GM23338 (cell line): ENCODE measurements around the gene CAPN14. TPM values are rescaled to one million over a fixed set of nuclear protein-coding genes. Genes with fewer than 3 reads are reported as not detected.

ENCODE experiments used
- ATAC-seq: fragments of 200-7000 bp; cut with Tn5 transposase; 3 replicates; pipeline ENCODE4 v1.9.1; 2020
- DNase-seq: peaks from one replicate; pipeline ENCODE4 v3.0.0-alpha.2; 2015; ENCODE audit warnings: low spot score
- H2AFZ ChIP-seq: fragments of 200-600 bp; sonication (generic); 2 replicates; pipeline ENCODE4 v1.8.0; 2016; ENCODE audit warnings: antibody characterized with exemption, mild to moderate bottlenecking, moderate library complexity
- H3F3A ChIP-seq: fragments of 200-600 bp; sonication (generic); replicated peaks from 2 replicates; pipeline ENCODE4 v1.8.0; 2017; ENCODE audit warnings: antibody characterized with exemption, mixed run types, low read depth
- H3K27ac ChIP-seq: fragments of 200-600 bp; sonication (generic); 2 replicates; pipeline ENCODE4 v1.6.1; 2016; ENCODE audit warnings: low read depth
- H3K27me3 ChIP-seq: fragments of 200-600 bp; sonication (generic); 2 replicates; pipeline ENCODE4 v1.8.0; 2016; ENCODE audit warnings: mild to moderate bottlenecking, mixed run types, moderate library complexity; ENCODE audit not compliant: insufficient read depth
- H3K36me3 ChIP-seq: fragments of 200-600 bp; sonication (generic); 2 replicates; pipeline ENCODE4 v1.8.0; 2016; ENCODE audit warnings: mild to moderate bottlenecking; ENCODE audit not compliant: insufficient read depth
- H3K4me1 ChIP-seq: fragments of 200-600 bp; sonication (generic); 2 replicates; pipeline ENCODE4 v1.8.0; 2016; ENCODE audit warnings: mild to moderate bottlenecking, moderate library complexity; ENCODE audit not compliant: insufficient read depth
- H3K4me2 ChIP-seq: fragments of 200-600 bp; sonication (generic); 2 replicates; pipeline ENCODE4 v1.7.1; 2017; ENCODE audit warnings: mixed run types
- H3K4me3 ChIP-seq: fragments of 200-600 bp; sonication (generic); 2 replicates; pipeline ENCODE4 v1.6.1; 2016; ENCODE audit warnings: mixed run types
- H3K79me2 ChIP-seq: fragments of 200-600 bp; sonication (generic); replicated peaks from 2 replicates; pipeline ENCODE4 v1.8.0; 2017; ENCODE audit warnings: mild to moderate bottlenecking; ENCODE audit not compliant: insufficient read depth
- H3K9me2 ChIP-seq: fragments of 200-600 bp; sonication (generic); 2 replicates; pipeline ENCODE4 v1.8.0; 2017; ENCODE audit not compliant: insufficient read depth
- H4K20me1 ChIP-seq: fragments of 200-600 bp; sonication (generic); replicated peaks from 2 replicates; pipeline ENCODE4 v1.8.0; 2017; ENCODE audit warnings: mild to moderate bottlenecking; ENCODE audit not compliant: insufficient read depth
- H3K27ac Mint-ChIP-seq: 2 replicates; pipeline ENCODE4 v1.8.0; 2020; ENCODE audit warnings: inconsistent platforms, mild to moderate bottlenecking, moderate library complexity, mixed read lengths
- H3K27me3 Mint-ChIP-seq: 3 replicates; pipeline ENCODE4 v1.8.0; 2022; ENCODE audit warnings: low read depth, mild to moderate bottlenecking, moderate library complexity, mixed read lengths, inconsistent platforms; ENCODE audit not compliant: insufficient read depth, poor library complexity
- H3K36me3 Mint-ChIP-seq: 3 replicates; pipeline ENCODE4 v1.8.0; 2021; ENCODE audit warnings: low read depth, mild to moderate bottlenecking, inconsistent platforms, moderate library complexity, mixed read lengths
- H3K4me1 Mint-ChIP-seq: 3 replicates; pipeline ENCODE4 v1.8.0; 2020; ENCODE audit warnings: mild to moderate bottlenecking, inconsistent platforms, mixed read lengths
- H3K4me3 Mint-ChIP-seq: 3 replicates; pipeline ENCODE4 v1.8.0; 2021; ENCODE audit warnings: moderate library complexity, mild to moderate bottlenecking, inconsistent platforms, mixed read lengths
- H3K9me3 Mint-ChIP-seq: 3 replicates; pipeline ENCODE4 v1.8.0; 2020; ENCODE audit warnings: moderate library complexity, mild to moderate bottlenecking, inconsistent platforms, mixed read lengths
- CREB1 ChIP-seq: fragments of 250-450 bp; sonication (Bioruptor Pico); IDR thresholded peaks from 2 replicates; pipeline ENCODE4 v1.5.0; 2020; ENCODE audit warnings: low read depth, mild to moderate bottlenecking, moderate library complexity
- EZH2phosphoT487 ChIP-seq: fragments of 200-600 bp; sonication (generic); IDR thresholded peaks from one replicate; pipeline ENCODE4 v1.8.1; 2018; ENCODE audit warnings: antibody characterized with exemption; ENCODE audit not compliant: unreplicated experiment
- JUNB ChIP-seq: IDR thresholded peaks from one replicate; pipeline ENCODE4 v1.6.1; 2016; ENCODE audit warnings: antibody characterized with exemption; ENCODE audit not compliant: unreplicated experiment
- NANOG ChIP-seq: IDR thresholded peaks from 2 replicates; pipeline ENCODE4 v1.6.1; 2016; ENCODE audit warnings: antibody characterized with exemption, borderline replicate concordance
- STAT1 ChIP-seq: IDR thresholded peaks from one replicate; pipeline ENCODE4 v1.6.1; 2016; ENCODE audit warnings: antibody characterized with exemption; ENCODE audit not compliant: unreplicated experiment
- ZNF114 ChIP-seq: fragments of 250-450 bp; sonication (Bioruptor Pico); IDR thresholded peaks from 2 replicates; pipeline ENCODE4 v1.5.0; 2020; ENCODE audit warnings: mild to moderate bottlenecking, moderate library complexity
- ZNF331 ChIP-seq: fragments of 250-450 bp; sonication (Bioruptor Pico); IDR thresholded peaks from 2 replicates; pipeline ENCODE4 v1.5.0; 2020; ENCODE audit warnings: low read depth, mild to moderate bottlenecking, moderate library complexity
- polyA plus RNA-seq: library from polyadenylated mRNA; unstranded; fragments of >200 nt; fragmentation: Nextera tagmentation; extraction: Ambion mirVana; gene quantifications from 2 replicates; pipeline ENCODE4 v1.2.1, GENCODE V29; 2016
- total RNA-seq: library from RNA; depleted of rRNA; stranded (reverse); fragments of >200 nt; shearing (Covaris generic); gene quantifications from 2 replicates; pipeline ENCODE4 v1.2.3, GENCODE V29; 2014
- TF ChIP-seq, protein P1 (sequence below): fragments of 250-450 bp; sonication (Bioruptor Pico); IDR thresholded peaks from 2 replicates; pipeline ENCODE4 v1.5.0; 2020; ENCODE audit warnings: mild to moderate bottlenecking, moderate library complexity
- TF ChIP-seq, protein P2 (sequence below): IDR thresholded peaks from one replicate; pipeline ENCODE4 v1.6.1; 2018; ENCODE audit warnings: antibody characterized with exemption; ENCODE audit not compliant: unreplicated experiment

The CAPN14 gene
- total and polyA plus RNA-seq, 2 experiments from 2014 or later = 0.15 TPM; not detected in 1

DNA sequence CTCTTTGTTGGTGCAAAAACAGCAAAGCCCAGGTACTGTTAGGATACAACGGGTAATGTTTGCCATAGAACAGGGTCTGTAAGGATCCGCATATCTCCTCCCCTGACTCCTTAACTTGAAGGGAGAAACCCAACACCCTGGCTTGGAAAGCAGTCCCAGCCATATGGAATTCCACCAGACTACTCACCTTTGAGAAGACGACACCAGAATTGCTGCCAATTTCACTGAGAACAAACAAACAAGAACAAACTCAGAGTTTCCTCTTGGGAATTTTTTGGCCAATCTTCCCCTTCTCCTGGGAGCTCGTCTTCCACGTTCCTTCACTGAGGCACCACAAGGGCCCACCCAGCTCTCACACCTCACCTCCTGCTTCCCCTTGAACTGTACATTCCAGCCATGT is 29.2 kb downstream of the CAPN14 start:
- no peaks in the 10 kb centered on the region for H3K79me2 ChIP-seq
- H3K4me1 ChIP-seq = no peaks in the 10 kb centered on the region
- H3K4me1 Mint-ChIP-seq = peaks cover 5% of the 10 kb centered on the region; the same call in 2 of the 3 replicates
- TF ChIP-seq NANOG = no peak
- TF ChIP-seq, protein P1, sequence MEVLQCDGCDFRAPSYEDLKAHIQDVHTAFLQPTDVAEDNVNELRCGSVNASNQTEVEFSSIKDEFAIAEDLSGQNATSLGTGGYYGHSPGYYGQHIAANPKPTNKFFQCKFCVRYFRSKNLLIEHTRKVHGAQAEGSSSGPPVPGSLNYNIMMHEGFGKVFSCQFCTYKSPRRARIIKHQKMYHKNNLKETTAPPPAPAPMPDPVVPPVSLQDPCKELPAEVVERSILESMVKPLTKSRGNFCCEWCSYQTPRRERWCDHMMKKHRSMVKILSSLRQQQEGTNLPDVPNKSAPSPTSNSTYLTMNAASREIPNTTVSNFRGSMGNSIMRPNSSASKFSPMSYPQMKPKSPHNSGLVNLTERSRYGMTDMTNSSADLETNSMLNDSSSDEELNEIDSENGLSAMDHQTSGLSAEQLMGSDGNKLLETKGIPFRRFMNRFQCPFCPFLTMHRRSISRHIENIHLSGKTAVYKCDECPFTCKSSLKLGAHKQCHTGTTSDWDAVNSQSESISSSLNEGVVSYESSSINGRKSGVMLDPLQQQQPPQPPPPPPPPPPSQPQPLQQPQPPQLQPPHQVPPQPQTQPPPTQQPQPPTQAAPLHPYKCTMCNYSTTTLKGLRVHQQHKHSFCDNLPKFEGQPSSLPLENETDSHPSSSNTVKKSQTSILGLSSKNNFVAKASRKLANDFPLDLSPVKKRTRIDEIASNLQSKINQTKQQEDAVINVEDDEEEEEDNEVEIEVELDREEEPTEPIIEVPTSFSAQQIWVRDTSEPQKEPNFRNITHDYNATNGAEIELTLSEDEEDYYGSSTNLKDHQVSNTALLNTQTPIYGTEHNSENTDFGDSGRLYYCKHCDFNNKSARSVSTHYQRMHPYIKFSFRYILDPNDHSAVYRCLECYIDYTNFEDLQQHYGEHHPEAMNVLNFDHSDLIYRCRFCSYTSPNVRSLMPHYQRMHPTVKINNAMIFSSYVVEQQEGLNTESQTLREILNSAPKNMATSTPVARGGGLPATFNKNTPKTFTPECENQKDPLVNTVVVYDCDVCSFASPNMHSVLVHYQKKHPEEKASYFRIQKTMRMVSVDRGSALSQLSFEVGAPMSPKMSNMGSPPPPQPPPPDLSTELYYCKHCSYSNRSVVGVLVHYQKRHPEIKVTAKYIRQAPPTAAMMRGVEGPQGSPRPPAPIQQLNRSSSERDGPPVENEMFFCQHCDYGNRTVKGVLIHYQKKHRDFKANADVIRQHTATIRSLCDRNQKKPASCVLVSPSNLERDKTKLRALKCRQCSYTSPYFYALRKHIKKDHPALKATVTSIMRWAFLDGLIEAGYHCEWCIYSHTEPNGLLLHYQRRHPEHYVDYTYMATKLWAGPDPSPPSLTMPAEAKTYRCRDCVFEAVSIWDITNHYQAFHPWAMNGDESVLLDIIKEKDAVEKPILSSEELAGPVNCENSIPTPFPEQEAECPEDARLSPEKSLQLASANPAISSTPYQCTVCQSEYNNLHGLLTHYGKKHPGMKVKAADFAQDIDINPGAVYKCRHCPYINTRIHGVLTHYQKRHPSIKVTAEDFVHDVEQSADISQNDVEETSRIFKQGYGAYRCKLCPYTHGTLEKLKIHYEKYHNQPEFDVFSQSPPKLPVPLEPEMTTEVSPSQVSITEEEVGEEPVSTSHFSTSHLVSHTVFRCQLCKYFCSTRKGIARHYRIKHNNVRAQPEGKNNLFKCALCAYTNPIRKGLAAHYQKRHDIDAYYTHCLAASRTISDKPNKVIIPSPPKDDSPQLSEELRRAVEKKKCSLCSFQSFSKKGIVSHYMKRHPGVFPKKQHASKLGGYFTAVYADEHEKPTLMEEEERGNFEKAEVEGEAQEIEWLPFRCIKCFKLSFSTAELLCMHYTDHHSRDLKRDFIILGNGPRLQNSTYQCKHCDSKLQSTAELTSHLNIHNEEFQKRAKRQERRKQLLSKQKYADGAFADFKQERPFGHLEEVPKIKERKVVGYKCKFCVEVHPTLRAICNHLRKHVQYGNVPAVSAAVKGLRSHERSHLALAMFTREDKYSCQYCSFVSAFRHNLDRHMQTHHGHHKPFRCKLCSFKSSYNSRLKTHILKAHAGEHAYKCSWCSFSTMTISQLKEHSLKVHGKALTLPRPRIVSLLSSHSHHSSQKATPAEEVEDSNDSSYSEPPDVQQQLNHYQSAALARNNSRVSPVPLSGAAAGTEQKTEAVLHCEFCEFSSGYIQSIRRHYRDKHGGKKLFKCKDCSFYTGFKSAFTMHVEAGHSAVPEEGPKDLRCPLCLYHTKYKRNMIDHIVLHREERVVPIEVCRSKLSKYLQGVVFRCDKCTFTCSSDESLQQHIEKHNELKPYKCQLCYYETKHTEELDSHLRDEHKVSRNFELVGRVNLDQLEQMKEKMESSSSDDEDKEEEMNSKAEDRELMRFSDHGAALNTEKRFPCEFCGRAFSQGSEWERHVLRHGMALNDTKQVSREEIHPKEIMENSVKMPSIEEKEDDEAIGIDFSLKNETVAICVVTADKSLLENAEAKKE (CRISPR knock-in tag) = no peak
- no peak overlapping the region for H2AFZ ChIP-seq
- H3K36me3 Mint-ChIP-seq = no peaks in the 10 kb centered on the region
- H3K27me3 ChIP-seq = no peaks in the 10 kb centered on the region
- H3K27me3 Mint-ChIP-seq = peaks cover 7% of the 10 kb centered on the region
- ATAC-seq = no peak; the same call in 1 of the 3 replicates
- H3K9me3 Mint-ChIP-seq = peaks cover 3% of the 10 kb centered on the region; the same call in 1 of the 3 replicates
- H3K27ac Mint-ChIP-seq = no peak overlapping the region
- peak; percentile 6 for DNase-seq
- H4K20me1 ChIP-seq = no peaks in the 10 kb centered on the region
- no peaks in the 10 kb centered on the region for H3K36me3 ChIP-seq
- H3F3A ChIP-seq = no peaks in the 10 kb centered on the region
- H3K4me2 ChIP-seq = no peak overlapping the region
- no peak overlapping the region for H3K27ac ChIP-seq
- no peak overlapping the region for H3K4me3 Mint-ChIP-seq
- no peak overlapping the region for H3K4me3 ChIP-seq
- no peaks in the 10 kb centered on the region; the same call in 1 of the 2 replicates for H3K9me2 ChIP-seq

DNA sequence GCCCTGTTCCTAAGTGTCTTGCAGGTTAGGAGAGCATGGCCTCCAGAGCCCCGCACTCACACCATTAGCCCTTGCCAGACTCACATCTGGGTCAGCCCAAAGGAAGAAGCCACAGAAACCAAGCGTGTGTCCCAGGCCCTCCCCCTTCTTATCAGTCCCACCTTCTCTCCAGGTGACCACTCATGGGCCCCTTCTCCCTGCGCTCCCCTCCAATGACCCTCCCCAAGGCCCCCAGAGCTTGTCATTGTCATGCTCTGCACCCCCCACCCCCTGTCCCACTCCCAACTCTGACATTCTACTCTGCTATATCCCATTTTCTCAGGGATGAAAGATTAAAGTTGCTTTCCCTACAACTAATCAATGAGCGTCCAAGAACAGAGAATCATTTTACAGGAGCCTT is 30.1 kb downstream of the CAPN14 start:
- Mint-ChIP-seq H3K4me3 (no peak overlapping the region), H3K27ac (no peak overlapping the region), H3K4me1 (peaks cover 3% of the 10 kb centered on the region; the same call in 2 of the 3 replicates), H3K27me3 (peaks cover 6% of the 10 kb centered on the region), H3K36me3 (no peaks in the 10 kb centered on the region), H3K9me3 (peaks cover 3% of the 10 kb centered on the region; the same call in 1 of the 3 replicates)
- Histone ChIP-seq H3K79me2 (no peaks in the 10 kb centered on the region), H3K27me3 (no peaks in the 10 kb centered on the region), H3F3A (no peaks in the 10 kb centered on the region), H2AFZ (no peak overlapping the region), H3K36me3 (no peaks in the 10 kb centered on the region), H3K4me1 (no peaks in the 10 kb centered on the region), H3K27ac (no peak overlapping the region), H3K4me2 (no peak overlapping the region), H3K9me2 (no peaks in the 10 kb centered on the region; the same call in 1 of the 2 replicates), H3K4me3 (no peak overlapping the region), H4K20me1 (no peaks in the 10 kb centered on the region)
- DNase-seq (no peak), ATAC-seq (no peak)
- TF ChIP-seq EZH2phosphoT487 (no peak), STAT1 (no peak), ZNF114 (CRISPR knock-in tag) (no peak), CREB1 (CRISPR knock-in tag) (no peak), JUNB (no peak), ZNF331 (CRISPR knock-in tag) (no peak)
- TF ChIP-seq, protein P2, sequence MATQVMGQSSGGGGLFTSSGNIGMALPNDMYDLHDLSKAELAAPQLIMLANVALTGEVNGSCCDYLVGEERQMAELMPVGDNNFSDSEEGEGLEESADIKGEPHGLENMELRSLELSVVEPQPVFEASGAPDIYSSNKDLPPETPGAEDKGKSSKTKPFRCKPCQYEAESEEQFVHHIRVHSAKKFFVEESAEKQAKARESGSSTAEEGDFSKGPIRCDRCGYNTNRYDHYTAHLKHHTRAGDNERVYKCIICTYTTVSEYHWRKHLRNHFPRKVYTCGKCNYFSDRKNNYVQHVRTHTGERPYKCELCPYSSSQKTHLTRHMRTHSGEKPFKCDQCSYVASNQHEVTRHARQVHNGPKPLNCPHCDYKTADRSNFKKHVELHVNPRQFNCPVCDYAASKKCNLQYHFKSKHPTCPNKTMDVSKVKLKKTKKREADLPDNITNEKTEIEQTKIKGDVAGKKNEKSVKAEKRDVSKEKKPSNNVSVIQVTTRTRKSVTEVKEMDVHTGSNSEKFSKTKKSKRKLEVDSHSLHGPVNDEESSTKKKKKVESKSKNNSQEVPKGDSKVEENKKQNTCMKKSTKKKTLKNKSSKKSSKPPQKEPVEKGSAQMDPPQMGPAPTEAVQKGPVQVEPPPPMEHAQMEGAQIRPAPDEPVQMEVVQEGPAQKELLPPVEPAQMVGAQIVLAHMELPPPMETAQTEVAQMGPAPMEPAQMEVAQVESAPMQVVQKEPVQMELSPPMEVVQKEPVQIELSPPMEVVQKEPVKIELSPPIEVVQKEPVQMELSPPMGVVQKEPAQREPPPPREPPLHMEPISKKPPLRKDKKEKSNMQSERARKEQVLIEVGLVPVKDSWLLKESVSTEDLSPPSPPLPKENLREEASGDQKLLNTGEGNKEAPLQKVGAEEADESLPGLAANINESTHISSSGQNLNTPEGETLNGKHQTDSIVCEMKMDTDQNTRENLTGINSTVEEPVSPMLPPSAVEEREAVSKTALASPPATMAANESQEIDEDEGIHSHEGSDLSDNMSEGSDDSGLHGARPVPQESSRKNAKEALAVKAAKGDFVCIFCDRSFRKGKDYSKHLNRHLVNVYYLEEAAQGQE = no peak
